Keratinocyte (primary cell): Measurements from ENCODE around the gene ARL3. TPM values are rescaled to one million over a fixed set of nuclear protein-coding genes. Genes with fewer than 3 reads are reported as not detected.

Source experiments
- DNase-seq: peaks from one replicate; pipeline ENCODE4 v3.0.0-alpha.2; 2011; ENCODE audit warnings: low read depth, missing footprints, low spot score
- FAIRE-seq: peaks from 2 replicates; lab custom pipeline; 2011; peaks lifted over from hg19 to GRCh38; lab: Jason Lieb, UNC
- H2AFZ ChIP-seq: 2 replicates; pipeline ENCODE4 v1.6.0; 2012; ENCODE audit warnings: low read length, control low read depth, inconsistent platforms; ENCODE audit not compliant: control insufficient read depth
- H3K27ac ChIP-seq: 2 replicates; pipeline ENCODE4 v1.5.1; 2011; ENCODE audit warnings: low read length; ENCODE audit not compliant: control insufficient read depth, insufficient read depth
- H3K27me3 ChIP-seq: 3 replicates; pipeline ENCODE4 v1.6.0; 2011; ENCODE audit warnings: low read length; ENCODE audit not compliant: control insufficient read depth, insufficient read depth; ENCODE audit errors: extremely low read depth
- H3K36me3 ChIP-seq, 2 experiments: 2 replicates in 1 of 2; 3 replicates in 1 of 2; pipeline ENCODE4 v1.5.1; 2011; ENCODE audit warnings: low read length in 2 of 2, mild to moderate bottlenecking in 1 of 2; ENCODE audit not compliant: control insufficient read depth in 2 of 2, insufficient read depth in 2 of 2; ENCODE audit errors: extremely low read depth in 1 of 2
- H3K4me1 ChIP-seq: 3 replicates; pipeline ENCODE4 v1.5.1; 2011; ENCODE audit warnings: low read length; ENCODE audit not compliant: control insufficient read depth, insufficient read depth; ENCODE audit errors: extremely low read depth
- H3K4me2 ChIP-seq: 3 replicates; pipeline ENCODE4 v1.6.0; 2011; ENCODE audit warnings: low read depth, low read length; ENCODE audit not compliant: control insufficient read depth, insufficient read depth; ENCODE audit errors: extremely low read depth
- H3K4me3 ChIP-seq, 3 experiments: fragments of 200-600 bp in 1 of 3; sonication (generic) in 1 of 3; 2 replicates in 2 of 3; 3 replicates in 1 of 3; pipeline ENCODE4 v1.5.1; 2011 to 2016; ENCODE audit warnings: low read length in 3 of 3, mild to moderate bottlenecking in 3 of 3, control low read depth in 2 of 3, inconsistent platforms in 1 of 3, low read depth in 1 of 3, mixed read lengths in 1 of 3, mixed run types in 1 of 3, moderate library complexity in 1 of 3; ENCODE audit not compliant: control insufficient read depth in 2 of 3, insufficient read depth in 2 of 3; ENCODE audit errors: extremely low read depth in 1 of 3
- H3K79me2 ChIP-seq: 2 replicates; pipeline ENCODE4 v1.6.0; 2012; ENCODE audit warnings: low read length; ENCODE audit not compliant: control insufficient read depth, insufficient read depth
- H3K9ac ChIP-seq: 3 replicates; pipeline ENCODE4 v1.6.0; 2011; ENCODE audit warnings: low read length; ENCODE audit not compliant: control insufficient read depth, insufficient read depth; ENCODE audit errors: extremely low read depth
- H3K9me1 ChIP-seq: 3 replicates; pipeline ENCODE4 v1.6.0; 2011; ENCODE audit warnings: low read length; ENCODE audit not compliant: control insufficient read depth, insufficient read depth; ENCODE audit errors: extremely low read depth
- H3K9me3 ChIP-seq: 2 replicates; pipeline ENCODE4 v1.5.1; 2012; ENCODE audit warnings: low read depth, low read length; ENCODE audit not compliant: control insufficient read depth
- H4K20me1 ChIP-seq: 3 replicates; pipeline ENCODE4 v1.6.0; 2011; ENCODE audit warnings: low read length; ENCODE audit not compliant: control insufficient read depth, insufficient read depth; ENCODE audit errors: extremely low read depth
- EZH2 ChIP-seq: IDR thresholded peaks from one replicate; pipeline ENCODE4 v1.6.1; 2012; ENCODE audit warnings: inconsistent platforms, mild to moderate bottlenecking, low read length, moderate library complexity
- dilution Hi-C: fragments of 300-500 bp; cut with MboI; formaldehyde crosslinking; loops from one replicate; pipeline ENCODE4 v1.7.0; 2020; ENCODE audit warnings: low sequenced_read_pairs; ENCODE audit not compliant: extremely low pct_ligation_motif_present
- polyA plus RNA-seq, 5 experiments: library from polyadenylated mRNA; depleted of rRNA in 3 of 5; stranded (reverse) in 3 of 5; stranded (forward) in 1 of 5; unstranded in 1 of 5; fragments of >200 nt; gene quantifications; 1 replicate in 1 of 5; 2 replicates in 3 of 5; 3 replicates in 1 of 5; pipeline versions ENCODE4 v1.2.1 to v1.2.3, GENCODE V29; 2011 to 2012; ENCODE audit warnings: missing spikeins in 2 of 5, low read depth in 1 of 5, low replicate concordance in 1 of 5
- TF ChIP-seq, protein P1 (sequence below), 3 experiments: IDR thresholded peaks in 1 of 3; conservative IDR thresholded peaks in 1 of 3; optimal IDR thresholded peaks in 1 of 3; 2 replicates in 2 of 3; 3 replicates in 1 of 3; pipeline versions ENCODE3 to v1.5.1; 2011; ENCODE audit warnings: low read length in 3 of 3, mild to moderate bottlenecking in 3 of 3, moderate library complexity in 2 of 3, control low read depth in 1 of 3, inconsistent platforms in 1 of 3; ENCODE audit not compliant: insufficient read depth in 2 of 3; ENCODE audit errors: extremely low read depth in 1 of 3

The ARL3 gene
- polyA plus RNA-seq, 1 donor (not counting 4 experiments of a cell fraction or from before 2014, with no cell fraction given): 10.7 TPM

DNA sequence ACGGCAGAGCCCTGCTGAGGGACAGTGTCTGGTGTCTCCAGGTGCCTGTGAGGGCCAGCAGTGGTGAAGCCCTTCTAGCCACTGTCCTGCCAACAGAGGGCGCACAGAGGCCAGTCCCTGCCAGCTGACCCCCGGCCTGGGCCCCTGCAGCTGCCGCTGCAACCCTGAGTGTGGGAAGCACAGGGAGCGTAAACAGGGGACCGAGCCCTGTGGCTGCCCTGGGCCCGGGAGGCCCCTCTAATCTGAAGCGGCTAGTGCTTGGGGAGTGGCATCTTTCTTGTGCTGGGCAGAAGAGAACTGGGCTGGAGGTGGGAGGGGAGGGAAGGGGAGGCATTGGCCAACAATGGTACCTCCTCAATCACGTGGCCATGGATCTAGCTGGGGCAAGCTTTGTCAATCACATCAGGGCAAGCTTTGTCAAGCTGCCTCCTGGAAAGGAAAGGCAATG lies 35.3 kb downstream of the ARL3 start:
- TF ChIP-seq EZH2: no peak
- TF ChIP-seq, protein P1, sequence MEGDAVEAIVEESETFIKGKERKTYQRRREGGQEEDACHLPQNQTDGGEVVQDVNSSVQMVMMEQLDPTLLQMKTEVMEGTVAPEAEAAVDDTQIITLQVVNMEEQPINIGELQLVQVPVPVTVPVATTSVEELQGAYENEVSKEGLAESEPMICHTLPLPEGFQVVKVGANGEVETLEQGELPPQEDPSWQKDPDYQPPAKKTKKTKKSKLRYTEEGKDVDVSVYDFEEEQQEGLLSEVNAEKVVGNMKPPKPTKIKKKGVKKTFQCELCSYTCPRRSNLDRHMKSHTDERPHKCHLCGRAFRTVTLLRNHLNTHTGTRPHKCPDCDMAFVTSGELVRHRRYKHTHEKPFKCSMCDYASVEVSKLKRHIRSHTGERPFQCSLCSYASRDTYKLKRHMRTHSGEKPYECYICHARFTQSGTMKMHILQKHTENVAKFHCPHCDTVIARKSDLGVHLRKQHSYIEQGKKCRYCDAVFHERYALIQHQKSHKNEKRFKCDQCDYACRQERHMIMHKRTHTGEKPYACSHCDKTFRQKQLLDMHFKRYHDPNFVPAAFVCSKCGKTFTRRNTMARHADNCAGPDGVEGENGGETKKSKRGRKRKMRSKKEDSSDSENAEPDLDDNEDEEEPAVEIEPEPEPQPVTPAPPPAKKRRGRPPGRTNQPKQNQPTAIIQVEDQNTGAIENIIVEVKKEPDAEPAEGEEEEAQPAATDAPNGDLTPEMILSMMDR (optimal IDR thresholded peaks at IDR 0.05 in 1 of 3, IDR thresholded peaks at IDR 0.05 in 1 of 3, conservative IDR thresholded peaks at IDR 0.05 in 1 of 3; ENCODE audit: extremely low read depth in 1 of 3, insufficient read depth in 2 of 3, low read length in 3 of 3): peak; percentile 40 to 78 (median 75)
- Histone ChIP-seq H3K36me3 (peaks cover 0 to 3% of the 10 kb centered on the region in 2 experiments), H2AFZ (no peak overlapping the region), H3K27me3 (no peaks in the 10 kb centered on the region), H3K4me1 (peaks cover 17% of the 10 kb centered on the region), H3K9ac (no peak overlapping the region), H4K20me1 (no peaks in the 10 kb centered on the region), H3K9me1 (no peaks in the 10 kb centered on the region), H3K4me3 (no peak overlapping the region), H3K79me2 (no peaks in the 10 kb centered on the region), H3K27ac (no peak overlapping the region), H3K4me2 (no peak overlapping the region), H3K9me3 (no peaks in the 10 kb centered on the region)
- DNase-seq: no peak
- FAIRE-seq: no peak
- dilution Hi-C loops: no loop called here

DNA sequence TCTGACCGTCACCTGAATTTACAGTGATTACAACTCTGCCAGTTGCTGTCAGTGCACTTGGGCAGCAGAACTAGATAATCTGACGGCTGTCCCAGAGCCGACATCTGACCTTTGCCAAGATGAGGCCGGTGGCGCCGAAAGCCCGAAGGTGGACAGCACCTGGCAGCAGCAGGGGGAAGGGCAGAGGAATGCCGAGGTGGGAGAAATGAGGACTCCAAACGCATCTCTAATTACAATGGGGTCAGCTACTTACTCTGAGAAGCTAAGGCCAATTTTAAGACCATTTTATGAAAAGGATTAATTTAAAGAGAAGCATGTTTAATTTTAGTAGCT lies 36.2 kb downstream of the ARL3 start:
- H3K79me2 ChIP-seq: no peaks in the 10 kb centered on the region
- H3K4me3 ChIP-seq: no peak overlapping the region
- H3K4me1 ChIP-seq: peaks cover 23% of the 10 kb centered on the region
- FAIRE-seq (no peak), DNase-seq (no peak)
- H4K20me1 ChIP-seq: no peaks in the 10 kb centered on the region
- H3K9me1 ChIP-seq: no peaks in the 10 kb centered on the region
- H3K4me2 ChIP-seq: no peak overlapping the region
- H3K27ac ChIP-seq: no peak overlapping the region
- H3K9me3 ChIP-seq: no peaks in the 10 kb centered on the region
- no peak overlapping the region for H2AFZ ChIP-seq
- H3K9ac ChIP-seq: no peak overlapping the region
- no peaks in the 10 kb centered on the region for H3K27me3 ChIP-seq
- dilution Hi-C loops: no loop called here
- peaks cover 0 to 3% of the 10 kb centered on the region in 2 experiments for H3K36me3 ChIP-seq
- no peak for TF ChIP-seq EZH2
- TF ChIP-seq, protein P1 (optimal IDR thresholded peaks at IDR 0.05 in 1 of 3, IDR thresholded peaks at IDR 0.05 in 1 of 3, conservative IDR thresholded peaks at IDR 0.05 in 1 of 3; ENCODE audit: extremely low read depth in 1 of 3, insufficient read depth in 2 of 3, low read length in 3 of 3): no peak
